A673 (cell line): ENCODE measurements around the gene RAPGEF5.

Experiments used
- EZH2 ChIP-seq: fragments of 200-600 bp; sonication (generic); IDR thresholded peaks from 2 replicates; pipeline ENCODE4 v1.6.1; 2017; ENCODE audit warnings: borderline replicate concordance, low read depth, mild to moderate bottlenecking, mixed read lengths, antibody characterized with exemption, low read length; ENCODE audit not compliant: poor library complexity, severe bottlenecking
- TF ChIP-seq, protein P1 (sequence below): fragments of 300-800, 200-600 bp; sonication (generic); conservative IDR thresholded peaks from 2 replicates; pipeline ENCODE4 v1.5.1; 2017; ENCODE audit warnings: low read depth, mild to moderate bottlenecking, antibody characterized with exemption, low read length, moderate library complexity, mixed read lengths

DNA sequence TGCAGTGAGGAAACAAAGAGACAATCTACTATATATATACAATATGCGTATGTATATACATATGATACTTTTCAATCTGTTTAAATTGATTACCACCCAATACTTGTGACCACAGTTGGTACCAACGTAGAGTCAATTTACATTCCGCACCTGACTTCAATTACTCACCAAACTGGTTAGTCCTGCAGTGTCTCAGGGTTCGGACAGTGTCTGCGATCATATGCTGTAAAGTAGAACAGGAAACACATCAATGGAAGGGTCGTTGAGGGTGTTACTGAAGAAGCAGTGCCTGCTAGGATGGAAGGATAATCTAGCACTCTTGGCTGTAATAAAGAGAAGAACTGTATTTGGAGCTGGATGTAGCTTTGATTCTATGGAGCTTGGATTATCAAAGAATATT is 231.5 kb downstream of the RAPGEF5 start:
- TF ChIP-seq EZH2 = no peak
- TF ChIP-seq, protein P1, sequence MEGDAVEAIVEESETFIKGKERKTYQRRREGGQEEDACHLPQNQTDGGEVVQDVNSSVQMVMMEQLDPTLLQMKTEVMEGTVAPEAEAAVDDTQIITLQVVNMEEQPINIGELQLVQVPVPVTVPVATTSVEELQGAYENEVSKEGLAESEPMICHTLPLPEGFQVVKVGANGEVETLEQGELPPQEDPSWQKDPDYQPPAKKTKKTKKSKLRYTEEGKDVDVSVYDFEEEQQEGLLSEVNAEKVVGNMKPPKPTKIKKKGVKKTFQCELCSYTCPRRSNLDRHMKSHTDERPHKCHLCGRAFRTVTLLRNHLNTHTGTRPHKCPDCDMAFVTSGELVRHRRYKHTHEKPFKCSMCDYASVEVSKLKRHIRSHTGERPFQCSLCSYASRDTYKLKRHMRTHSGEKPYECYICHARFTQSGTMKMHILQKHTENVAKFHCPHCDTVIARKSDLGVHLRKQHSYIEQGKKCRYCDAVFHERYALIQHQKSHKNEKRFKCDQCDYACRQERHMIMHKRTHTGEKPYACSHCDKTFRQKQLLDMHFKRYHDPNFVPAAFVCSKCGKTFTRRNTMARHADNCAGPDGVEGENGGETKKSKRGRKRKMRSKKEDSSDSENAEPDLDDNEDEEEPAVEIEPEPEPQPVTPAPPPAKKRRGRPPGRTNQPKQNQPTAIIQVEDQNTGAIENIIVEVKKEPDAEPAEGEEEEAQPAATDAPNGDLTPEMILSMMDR = no peak
